Prostate gland (tissue), 2 donors: ENCODE data around the gene COL4A3. TPM values are rescaled to one million over a fixed set of nuclear protein-coding genes. Genes with fewer than 3 reads are reported as not detected.
A peak's percentile ranks its signal among the peaks of the same experiment; 100 is the strongest.
"Not testable (repeated sequence)": the region's sequence is repeated elsewhere in the genome, so short reads cannot be mapped to it uniquely, and the experiment has no call there.

Experiments used
- DNase-seq: peaks from one replicate; pipeline ENCODE4 v3.0.0-alpha.2; 2019; ENCODE audit warnings: low spot score
- H3K27ac ChIP-seq, 2 donors: fragments of 200-600 bp; sonication (generic); 2 replicates each; pipeline ENCODE4 v1.5.1; 2017 to 2019
- H3K27me3 ChIP-seq: fragments of 200-600 bp; sonication (generic); replicated peaks from 2 replicates; pipeline ENCODE4 v1.5.1; 2019; ENCODE audit not compliant: insufficient read depth
- H3K36me3 ChIP-seq, 2 donors: fragments of 200-600 bp; sonication (generic); 1 replicate in 1 of 2; 2 replicates in 1 of 2; pipeline versions ENCODE4 v1.5.1 to v1.8.1; 2017 to 2019
- H3K4me1 ChIP-seq: fragments of 200-600 bp; sonication (generic); replicated peaks from 2 replicates; pipeline ENCODE4 v1.5.1; 2019
- H3K4me3 ChIP-seq, 2 donors: fragments of 200-600 bp; sonication (generic); 2 replicates each; pipeline ENCODE4 v1.5.1; 2017 to 2019
- H3K9me3 ChIP-seq: fragments of 200-600 bp; sonication (generic); 2 replicates; pipeline ENCODE4 v1.5.1; 2017
- CTCF ChIP-seq, 4 experiments: fragments of 200-600 bp in 2 of 4; fragments of 450-650 bp in 2 of 4; sonication (generic) in 2 of 4; IDR thresholded peaks; 1 replicate in 3 of 4; 2 replicates in 1 of 4; pipeline ENCODE4 v1.5.1; 2016 to 2019; ENCODE audit warnings: antibody characterized with exemption in 4 of 4, mild to moderate bottlenecking in 2 of 4, moderate library complexity in 2 of 4
- POLR2A ChIP-seq: fragments of 450-650 bp; IDR thresholded peaks from one replicate; pipeline ENCODE4 v1.6.1; 2016; ENCODE audit warnings: antibody characterized with exemption, mild to moderate bottlenecking
- POLR2AphosphoS5 ChIP-seq: sonication (generic); formaldehyde crosslinking; IDR thresholded peaks from one replicate; pipeline ENCODE4 v1.6.1; 2017; ENCODE audit warnings: antibody characterized with exemption
- WGBS: methylation state at CpG from one replicate; pipeline ENCODE4 v1.1.5; 2018; 5-methylcytosine and 5-hydroxymethylcytosine counted together
- intact Hi-C: fragments of 100-400 bp; cut with DNase I; formaldehyde crosslinking; loops from one replicate; pipeline ENCODE4 v1.14.2; 2022
- total RNA-seq, 2 donors: library from RNA; depleted of rRNA; stranded (reverse); fragments of >200 nt; gene quantifications; one replicate each; pipeline ENCODE4 v1.1.0, GENCODE V29; 2016

The COL4A3 gene
- total RNA-seq, 2 donors from 2014 or later = 3.5 to 7.0 TPM

DNA sequence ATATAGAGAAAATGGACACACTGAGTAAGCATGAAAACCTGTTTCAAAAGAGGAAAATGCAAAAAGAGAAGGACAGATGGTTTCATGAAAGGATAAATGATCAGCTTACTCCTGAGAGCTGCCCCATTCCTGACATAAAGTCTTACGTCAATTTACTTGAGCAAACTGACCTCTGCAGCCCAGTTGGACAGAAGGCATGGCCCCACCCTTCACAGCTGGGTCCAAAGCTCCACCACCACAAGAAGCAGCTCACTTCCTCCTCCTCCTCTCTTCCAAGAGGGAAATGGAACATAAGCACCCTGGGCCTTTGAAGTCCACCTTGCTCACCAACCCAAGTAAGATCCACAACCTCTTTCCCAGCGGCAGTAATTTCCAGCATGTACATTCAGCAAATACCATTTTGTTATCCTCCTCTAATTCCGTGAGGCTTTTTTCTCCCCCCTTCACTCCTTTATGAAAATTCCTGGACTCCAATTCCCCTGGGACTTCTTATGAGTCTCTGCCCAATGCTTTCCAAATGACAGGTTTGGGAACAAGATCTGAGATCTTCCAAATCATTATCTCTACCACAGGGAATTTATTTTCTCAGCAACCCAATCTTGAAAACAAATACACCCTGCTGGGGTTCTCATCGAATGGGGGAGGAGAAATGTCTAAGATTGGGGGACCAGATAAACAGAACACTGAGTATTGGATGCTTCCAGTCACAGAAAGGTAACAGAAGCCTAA is 10.5 kb upstream of the COL4A3 start:
- H3K36me3 ChIP-seq = no peaks in the 10 kb centered on the region
- WGBS = 55% methylated on average over 4 of the region's 4 CpGs
- no peaks in the 10 kb centered on the region for H3K27me3 ChIP-seq
- H3K4me1 ChIP-seq = no peaks in the 10 kb centered on the region
- no peak overlapping the region for H3K4me3 ChIP-seq
- TF ChIP-seq POLR2AphosphoS5 (no peak), POLR2A (no peak), CTCF (IDR thresholded peaks at IDR 0.05) (no peak)
- H3K27ac ChIP-seq = no peak overlapping the region
- intact Hi-C loops = no loop called here
- no peaks in the 10 kb centered on the region for H3K9me3 ChIP-seq
- DNase-seq = no peak

DNA sequence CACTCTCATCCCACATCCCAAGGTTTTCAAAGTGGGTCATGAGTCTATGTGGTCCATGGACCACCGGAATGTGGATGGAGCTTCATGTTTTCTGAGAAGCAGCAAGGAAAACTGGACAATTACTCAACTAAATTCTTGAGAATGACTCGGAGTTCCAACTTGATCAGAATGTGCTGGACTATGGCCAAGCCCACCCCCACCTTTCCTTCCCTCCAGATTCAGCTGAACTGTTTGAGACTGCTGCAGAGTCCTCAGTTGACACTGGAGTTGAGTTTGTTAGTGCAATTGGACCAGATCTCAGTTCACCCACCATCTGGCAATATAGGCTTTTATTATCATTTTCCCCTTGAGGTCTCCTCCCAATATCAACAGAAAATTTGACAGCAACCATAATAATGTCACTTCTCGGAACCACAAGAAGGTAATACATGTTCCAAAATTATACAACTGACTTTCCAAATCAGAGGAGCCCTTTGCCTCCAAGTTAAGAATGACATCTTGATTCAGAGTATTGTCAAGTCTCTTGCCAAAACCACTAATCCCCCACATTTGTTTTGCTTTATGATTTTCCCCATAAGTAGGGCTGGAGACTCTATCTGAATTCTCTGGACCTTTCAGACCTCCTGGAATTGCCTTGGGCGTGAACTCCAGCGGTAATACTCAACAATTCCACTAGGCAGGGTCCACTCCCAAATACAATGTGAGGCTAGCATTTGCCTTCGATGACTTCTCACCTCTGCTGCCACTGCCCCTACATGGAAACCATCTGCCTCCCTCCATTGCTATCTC is 9.2 kb upstream of the COL4A3 start:
- Histone ChIP-seq H3K27me3 (no peaks in the 10 kb centered on the region), H3K4me3 (no peak overlapping the region), H3K4me1 (no peaks in the 10 kb centered on the region), H3K27ac (no peak overlapping the region), H3K9me3 (no peaks in the 10 kb centered on the region), H3K36me3 (no peaks in the 10 kb centered on the region)
- WGBS = 76% methylated on average over 6 of the region's 6 CpGs
- DNase-seq = no peak
- intact Hi-C loops = no loop called here
- TF ChIP-seq POLR2A (no peak), POLR2AphosphoS5 (no peak), CTCF (IDR thresholded peaks at IDR 0.05) (no peak)

DNA sequence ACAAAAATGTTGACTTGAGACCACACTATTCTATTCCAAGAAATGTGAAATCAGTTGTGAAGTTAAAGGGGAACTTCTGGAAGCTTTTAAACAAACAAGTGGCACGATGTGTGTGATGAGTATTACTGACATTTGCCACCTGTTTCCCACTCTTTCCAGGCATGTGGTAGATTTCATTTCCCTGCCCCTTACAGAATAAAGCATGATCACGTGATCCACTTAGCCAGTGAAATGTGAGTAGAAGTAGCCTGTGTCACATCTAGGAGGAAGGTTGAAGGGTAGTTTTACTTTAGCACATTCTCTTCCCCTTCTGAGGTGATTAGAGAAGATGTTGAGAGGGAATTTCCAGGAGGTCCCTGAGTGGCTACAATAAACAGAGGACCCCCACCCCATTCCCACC is 4.3 kb upstream of the COL4A3 start:
- Histone ChIP-seq H3K27me3 (no peaks in the 10 kb centered on the region), H3K27ac (no peak overlapping the region), H3K36me3 (no peaks in the 10 kb centered on the region), H3K4me1 (no peaks in the 10 kb centered on the region), H3K4me3 (no peak overlapping the region), H3K9me3 (no peaks in the 10 kb centered on the region)
- no peak for DNase-seq
- 39% methylated on average over 2 of the region's 2 CpGs for WGBS
- intact Hi-C loops = no loop called here
- no peak for TF ChIP-seq POLR2AphosphoS5

DNA sequence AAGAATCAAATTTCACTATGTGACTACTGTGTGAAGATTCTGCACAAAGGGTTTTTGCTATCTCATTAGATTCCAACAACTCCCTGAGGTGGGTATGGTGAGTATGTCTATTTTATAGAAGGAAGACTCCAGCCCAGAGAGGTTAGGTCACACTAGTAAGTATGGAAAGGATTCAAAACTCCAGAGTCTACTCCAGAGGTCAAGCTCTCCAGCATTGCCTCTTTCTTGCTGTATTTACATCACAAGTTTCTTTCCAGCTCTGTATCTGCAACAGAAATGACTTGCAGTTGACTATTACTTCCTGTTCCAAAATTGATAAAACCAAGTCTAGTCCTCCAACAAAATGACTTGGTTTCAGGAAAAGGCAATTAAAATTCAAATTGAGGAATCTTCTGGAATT is 2.5 kb upstream of the COL4A3 start:
- H3K36me3 ChIP-seq = no peaks in the 10 kb centered on the region
- no peak for TF ChIP-seq POLR2A
- H3K4me3 ChIP-seq = no peak overlapping the region
- H3K27me3 ChIP-seq = no peaks in the 10 kb centered on the region
- no peaks in the 10 kb centered on the region for H3K9me3 ChIP-seq
- DNase-seq = no peak
- no peak overlapping the region for H3K27ac ChIP-seq
- intact Hi-C loops = no loop called here
- no peaks in the 10 kb centered on the region for H3K4me1 ChIP-seq

GRCh38 chr2:227163485-227163997 is 883 bp upstream of the COL4A3 start:
- Histone ChIP-seq H3K9me3 (no peaks in the 10 kb centered on the region), H3K27ac (peak overlapping the region; percentile 54 to 76), H3K27me3 (no peaks in the 10 kb centered on the region), H3K36me3 (no peaks in the 10 kb centered on the region), H3K4me1 (no peaks in the 10 kb centered on the region), H3K4me3 (peak overlapping the region; percentile 47 to 50)
- no peak for TF ChIP-seq POLR2AphosphoS5
- TF ChIP-seq POLR2A = no peak
- WGBS = under 1% methylated on average over 16 of the region's 20 CpGs
- intact Hi-C loops = no loop called here
- DNase-seq = no peak

DNA sequence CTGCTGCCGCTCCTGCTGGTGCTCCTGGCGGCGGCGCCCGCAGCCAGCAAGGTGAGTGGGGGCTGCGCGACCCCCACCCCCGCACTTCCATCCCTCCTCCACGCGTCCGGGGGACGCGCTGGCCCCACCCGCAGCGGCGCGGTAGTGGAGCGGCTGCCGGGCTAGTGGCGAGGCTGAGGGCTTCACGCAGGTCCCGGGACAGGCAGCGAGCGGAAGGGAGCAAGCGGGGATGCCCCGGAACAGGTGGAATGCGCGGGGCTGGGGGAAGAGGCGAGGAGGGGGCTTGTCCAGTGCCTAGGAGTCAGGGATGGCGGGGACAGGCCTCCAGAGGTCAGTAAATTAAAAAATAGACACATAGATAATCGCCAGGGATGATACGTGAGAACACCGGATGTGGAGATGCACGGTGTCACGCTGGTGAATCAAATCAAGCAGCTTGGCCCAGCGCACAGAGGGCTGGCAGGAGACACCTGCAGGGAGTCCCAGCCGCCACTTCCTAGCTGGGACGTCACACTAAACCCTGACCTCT is 403 bp downstream of the COL4A3 start:
- WGBS = 2% methylated on average over 28 of the region's 38 CpGs
- Histone ChIP-seq H3K27me3 (no peaks in the 10 kb centered on the region), H3K27ac (peak overlapping the region; percentile 54 to 76)

DNA sequence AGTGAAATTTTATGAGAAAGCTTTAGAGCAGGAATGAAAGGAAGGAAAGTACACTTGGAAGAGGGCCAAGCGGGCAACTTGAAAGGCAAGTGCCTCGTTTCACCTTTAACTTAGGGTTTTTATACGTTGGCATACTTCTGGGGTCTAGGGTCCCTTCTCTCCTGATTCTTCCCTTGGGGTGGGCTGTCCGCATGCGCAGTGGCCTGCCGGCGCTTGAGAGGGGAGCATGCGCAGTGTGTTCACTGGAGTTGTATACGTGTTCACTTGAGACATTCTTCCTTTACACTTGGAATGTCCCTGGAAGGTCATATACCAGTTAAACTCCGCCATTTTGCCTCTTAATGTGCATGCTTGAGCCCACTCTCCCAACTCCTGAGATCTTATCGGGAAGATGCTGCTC is 7.4 kb downstream of the COL4A3 start:
- 81% methylated on average over 11 of the region's 11 CpGs for WGBS
- H3K27ac ChIP-seq, H3K27me3 ChIP-seq, H3K9me3 ChIP-seq, H3K36me3 ChIP-seq, H3K4me1 ChIP-seq, H3K4me3 ChIP-seq, intact Hi-C loops, DNase-seq: not testable (repeated sequence)

More for the DNA sequence above, 403 bp downstream of the COL4A3 start:
- TF ChIP-seq CTCF (IDR thresholded peaks at IDR 0.05) (no peak), POLR2A (no peak), POLR2AphosphoS5 (no peak)
- H3K9me3 ChIP-seq = no peaks in the 10 kb centered on the region
- DNase-seq = no peak
- no peaks in the 10 kb centered on the region for H3K36me3 ChIP-seq
- peak overlapping the region; percentile 47 to 50 for H3K4me3 ChIP-seq
- intact Hi-C loops = no loop called here
- no peaks in the 10 kb centered on the region for H3K4me1 ChIP-seq
